A172 (cell line): ENCODE data around the gene IL25. TPM values are rescaled to one million over a fixed set of nuclear protein-coding genes. Genes with fewer than 3 reads are reported as not detected.

Experiments
- DNase-seq: peaks from one replicate; pipeline ENCODE4 v3.0.0-alpha.2; 2015; ENCODE audit warnings: low spot score
- total RNA-seq: library from RNA; depleted of rRNA; stranded (reverse); fragments of >200 nt; shearing (Covaris generic); gene quantifications from 2 replicates; pipeline ENCODE4 v1.2.3, GENCODE V29; 2014

The IL25 gene
- total RNA-seq, 1 experiment from 2014 or later: not detected

DNA sequence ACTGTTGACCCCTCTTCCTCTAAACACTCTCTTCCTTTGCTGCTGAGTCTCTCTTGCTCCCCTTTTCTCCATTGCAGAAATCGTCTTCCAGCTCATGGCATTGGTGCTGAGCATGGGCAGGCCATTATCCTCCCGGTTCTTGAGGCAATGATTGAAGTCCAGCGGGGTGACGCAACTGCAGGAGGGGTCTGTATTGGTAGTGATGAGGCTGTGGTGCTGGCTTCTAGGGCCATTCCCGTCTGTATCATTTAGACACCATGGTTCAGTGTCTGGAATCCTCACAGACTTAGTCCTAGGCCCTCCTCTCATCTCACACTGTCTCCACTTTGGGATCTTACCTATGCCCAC, 19.2 kb upstream of the IL25 start:
- no peak for DNase-seq

DNA sequence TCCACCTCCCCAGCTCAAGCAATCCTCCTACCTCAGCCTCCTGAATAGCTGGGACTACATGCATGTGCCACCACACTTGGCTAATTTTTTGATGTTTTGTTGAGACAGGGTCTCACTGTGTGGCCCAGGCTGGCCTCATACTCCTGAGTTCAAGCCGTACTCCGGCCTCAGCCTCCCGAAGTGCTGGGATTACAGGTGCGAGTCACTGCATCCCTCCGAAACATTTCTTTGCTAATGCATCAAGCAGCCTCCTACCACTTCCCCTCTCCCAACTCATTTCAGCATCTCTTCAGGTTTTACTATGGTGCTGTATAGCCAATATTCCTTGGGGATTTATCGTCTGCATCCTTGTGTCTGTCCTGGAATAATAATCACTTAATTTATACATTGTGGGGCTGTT, 17.6 kb upstream of the IL25 start:
- no peak for DNase-seq

DNA sequence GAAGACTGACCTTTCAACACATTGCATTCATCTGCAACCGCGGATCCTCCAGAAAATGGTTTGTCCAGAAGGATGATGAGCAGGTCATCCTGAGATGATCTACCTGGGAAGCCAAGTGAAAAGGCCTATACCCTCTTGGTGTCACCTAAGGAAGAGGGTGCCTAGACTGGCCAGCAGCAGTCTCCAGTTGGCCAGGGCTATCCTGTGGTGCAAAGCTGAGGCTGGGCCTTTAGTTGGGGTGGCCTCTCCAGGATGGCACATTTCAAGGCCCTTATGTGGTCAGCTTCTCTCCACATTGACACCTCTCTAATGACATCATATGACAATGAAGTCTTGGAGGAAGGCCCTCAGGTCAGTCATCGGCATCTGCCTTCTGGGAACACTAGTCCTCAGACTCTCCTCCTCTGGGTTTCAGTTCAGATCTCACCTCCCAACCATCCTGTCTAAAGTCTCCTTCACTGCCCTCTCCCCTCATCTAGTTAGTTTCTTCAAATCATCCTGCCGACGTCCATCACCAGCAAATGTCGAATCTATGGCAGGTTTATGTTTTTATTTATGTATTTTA, 16.7 kb upstream of the IL25 start:
- DNase-seq: no peak

DNA sequence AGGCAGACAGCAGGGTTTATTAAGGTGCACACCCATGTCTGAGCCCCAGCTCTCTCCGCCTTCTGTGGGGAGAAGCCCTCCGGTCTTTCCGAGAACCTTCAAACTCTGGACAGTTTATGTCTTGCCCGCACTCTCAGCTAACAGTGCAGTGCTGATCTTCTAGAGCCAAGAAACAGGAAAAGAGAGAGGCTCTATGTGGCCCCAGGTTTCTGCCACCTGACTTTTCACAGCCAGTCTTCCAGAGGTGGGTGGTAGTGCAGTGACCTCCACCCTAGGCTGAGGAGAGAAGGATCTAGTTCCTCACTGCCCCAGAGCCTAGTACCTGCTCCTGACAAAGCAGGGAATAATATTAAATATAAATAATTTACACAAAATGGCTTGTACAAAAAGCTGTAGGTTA, 15.9 kb upstream of the IL25 start:
- no peak for DNase-seq

DNA sequence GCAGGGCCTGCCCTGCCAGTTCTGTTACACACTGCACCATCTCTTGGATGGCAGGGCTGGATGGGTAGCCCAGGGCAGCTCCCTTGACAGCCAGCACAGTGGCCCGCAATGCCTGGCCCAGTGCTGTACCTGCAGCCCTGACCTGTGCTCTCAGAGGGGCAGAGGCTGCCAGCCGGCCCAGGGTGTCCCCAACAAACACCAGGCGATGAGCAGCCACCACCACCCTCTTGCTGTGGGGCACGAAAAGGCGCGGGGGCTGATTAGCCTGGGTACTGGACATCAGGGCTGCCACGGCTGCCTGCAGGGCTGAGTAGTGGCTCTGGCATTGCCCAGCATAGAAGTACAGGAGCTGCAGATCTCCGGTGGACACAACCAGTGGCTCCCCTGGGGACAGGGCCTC, 15.3 kb upstream of the IL25 start:
- no peak for DNase-seq

DNA sequence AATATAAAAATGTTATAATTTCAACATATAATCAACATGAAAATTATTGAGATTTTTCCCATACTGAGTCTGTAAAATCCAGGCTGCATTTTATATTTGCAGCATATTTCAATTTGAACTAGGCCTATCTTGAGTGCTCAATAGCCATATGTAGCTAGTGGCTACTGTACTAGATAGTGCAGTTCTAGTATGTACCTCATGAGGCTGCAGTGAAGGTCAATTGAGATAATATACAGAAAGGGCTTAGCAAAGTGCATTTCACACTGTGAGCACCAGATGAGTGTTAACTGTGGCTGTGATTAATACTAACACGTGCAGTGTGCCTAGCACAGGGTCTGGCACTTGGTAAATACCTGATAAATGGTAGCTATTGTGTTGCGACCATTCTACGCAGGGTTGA, 14.6 kb upstream of the IL25 start:
- no peak for DNase-seq

DNA sequence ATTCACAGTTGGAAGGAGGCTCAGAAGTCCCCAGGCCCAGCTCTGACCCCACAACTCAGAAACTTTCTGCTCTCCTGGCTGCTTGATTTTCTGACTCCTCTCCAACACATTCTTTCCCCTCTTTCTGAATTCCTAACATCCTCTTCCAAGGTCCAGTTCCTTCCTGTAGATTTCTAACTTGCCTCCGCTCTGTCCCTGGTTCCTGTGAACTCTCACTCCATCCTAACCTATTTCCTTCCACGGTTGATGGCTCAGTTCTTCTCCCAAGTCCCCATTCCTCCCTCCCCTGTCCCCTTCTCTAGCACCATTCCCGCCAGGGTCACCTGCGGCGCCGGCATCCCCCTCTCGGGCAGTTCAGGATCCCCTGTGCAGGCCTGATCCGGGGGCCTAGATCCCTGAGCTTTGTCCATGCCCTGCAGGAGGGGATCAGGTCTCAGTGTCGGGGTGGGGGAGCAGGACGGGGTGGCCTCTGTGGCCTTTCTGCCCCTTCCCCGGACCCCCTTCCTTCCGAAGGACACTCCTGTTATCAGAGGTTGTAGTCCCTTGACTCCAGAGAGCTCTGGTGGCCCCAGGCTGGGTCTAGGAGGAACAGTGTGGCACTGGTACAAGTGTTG, 13.9 kb upstream of the IL25 start:
- DNase-seq: no peak

DNA sequence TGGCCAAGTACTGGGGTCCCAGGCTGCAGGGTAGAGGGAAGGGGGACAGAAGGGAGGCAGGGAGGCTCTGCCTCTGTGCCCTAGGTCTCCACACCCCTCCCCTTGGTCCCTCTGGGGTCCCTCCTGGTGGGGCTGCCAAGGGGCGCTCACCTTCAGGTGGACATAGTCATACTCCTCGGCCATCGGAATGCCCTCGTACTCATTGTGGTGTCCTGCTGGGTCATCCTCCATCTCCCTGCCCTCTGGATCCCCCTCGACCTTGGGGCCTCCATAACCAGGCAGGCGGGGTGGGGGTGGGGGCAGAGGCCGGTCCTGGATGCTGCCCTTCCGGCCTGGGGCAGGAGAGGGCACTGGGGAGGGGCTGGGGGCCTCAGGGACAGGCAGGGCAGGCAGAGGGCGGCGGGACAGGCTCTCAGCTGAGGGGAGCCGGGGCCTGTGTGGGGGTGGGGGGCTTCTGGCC, 13.4 kb upstream of the IL25 start:
- no peak for DNase-seq

DNA sequence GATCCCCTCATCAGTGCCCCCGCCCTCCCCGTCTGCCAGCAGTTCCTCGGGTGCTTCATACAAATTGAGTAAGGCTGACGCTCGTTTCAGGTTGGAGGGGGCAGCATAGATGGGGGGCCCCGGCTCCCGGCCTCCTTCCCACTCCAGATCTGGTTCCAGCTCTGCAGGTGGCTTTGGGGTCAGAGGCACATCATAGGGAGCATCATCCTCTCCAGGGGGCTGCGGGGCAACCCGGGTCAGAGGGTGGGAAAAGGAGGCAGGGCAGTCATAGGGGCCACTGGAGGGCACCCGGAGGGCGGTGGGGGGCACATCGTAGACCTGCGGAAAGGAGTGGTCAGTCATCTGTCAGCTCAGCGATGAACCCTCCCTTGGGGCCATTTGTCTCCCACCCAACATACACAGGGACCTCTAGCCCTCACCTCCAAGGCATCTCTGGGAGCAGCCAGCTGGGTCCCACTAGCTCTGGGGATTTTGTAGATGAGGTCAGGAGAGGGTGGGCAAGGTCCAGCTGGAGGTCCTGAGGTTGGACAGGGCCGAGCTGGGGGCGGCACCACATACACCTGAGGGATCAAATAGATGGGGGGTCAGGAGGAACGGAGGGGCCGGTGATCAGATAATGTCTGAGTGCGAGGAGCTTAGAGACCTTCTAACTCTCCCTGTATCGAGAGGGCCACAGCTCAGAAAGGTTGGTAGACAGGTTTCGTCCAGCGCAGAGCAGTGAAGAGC, 12.7 kb upstream of the IL25 start:
- DNase-seq: no peak

DNA sequence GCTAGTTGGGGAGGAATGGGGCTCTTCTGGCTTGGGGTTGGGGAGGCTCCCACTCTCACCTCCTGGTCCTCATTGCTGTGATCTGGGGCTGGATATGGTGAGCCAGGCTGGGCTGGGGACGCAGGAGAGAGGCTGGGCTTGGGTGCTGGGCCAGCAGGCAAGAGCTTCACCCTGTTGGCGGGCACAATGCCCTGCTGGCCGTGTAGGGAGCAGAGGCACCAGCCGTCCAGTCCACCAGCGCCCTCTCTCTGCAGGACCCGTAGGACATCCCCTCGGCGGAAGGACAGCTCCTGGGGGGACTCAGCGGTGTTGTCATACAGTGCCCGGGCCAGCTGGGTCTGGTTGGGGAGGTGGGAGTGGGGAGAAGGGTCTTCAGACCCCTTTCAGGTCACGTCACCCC, 12.1 kb upstream of the IL25 start:
- DNase-seq: no peak

DNA sequence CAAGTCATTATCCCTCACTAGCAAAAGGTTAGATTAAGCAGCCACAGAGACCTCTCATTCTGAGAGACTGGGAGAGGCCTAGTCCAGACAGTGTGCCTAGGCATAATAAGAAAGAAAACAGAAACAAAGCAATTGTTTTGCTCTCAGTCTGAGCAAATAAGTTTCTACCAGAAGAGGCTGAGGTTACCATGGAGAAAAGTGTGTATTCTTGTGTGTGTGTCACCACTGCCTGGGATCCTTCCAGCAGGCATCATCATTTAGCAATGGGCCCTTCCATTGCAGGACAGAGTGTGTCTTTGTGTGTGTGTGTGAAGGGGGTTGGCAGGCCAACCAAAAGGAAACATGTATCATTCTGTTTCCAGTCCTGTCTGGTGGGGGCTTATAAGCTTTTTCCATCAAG, 11.3 kb upstream of the IL25 start:
- no peak for DNase-seq

DNA sequence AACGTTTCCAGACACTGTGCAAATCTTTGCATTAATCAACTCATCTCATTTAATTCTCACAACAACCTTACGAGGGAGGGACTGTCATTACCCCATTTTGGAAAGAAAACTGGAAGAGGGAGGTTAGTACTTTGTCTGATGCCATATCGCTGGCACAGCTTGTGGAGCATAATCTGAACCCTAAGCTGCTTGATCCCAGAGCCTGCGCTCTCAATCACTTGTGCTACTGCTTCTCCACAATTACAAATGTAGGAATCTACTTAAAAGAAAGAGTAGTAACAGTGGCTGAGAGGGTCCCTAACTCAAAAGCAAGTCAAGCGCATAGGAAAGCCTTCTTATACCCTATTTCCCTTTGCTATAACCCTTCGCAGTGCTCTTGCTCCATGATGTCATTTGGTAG, 10.8 kb upstream of the IL25 start:
- DNase-seq: no peak

DNA sequence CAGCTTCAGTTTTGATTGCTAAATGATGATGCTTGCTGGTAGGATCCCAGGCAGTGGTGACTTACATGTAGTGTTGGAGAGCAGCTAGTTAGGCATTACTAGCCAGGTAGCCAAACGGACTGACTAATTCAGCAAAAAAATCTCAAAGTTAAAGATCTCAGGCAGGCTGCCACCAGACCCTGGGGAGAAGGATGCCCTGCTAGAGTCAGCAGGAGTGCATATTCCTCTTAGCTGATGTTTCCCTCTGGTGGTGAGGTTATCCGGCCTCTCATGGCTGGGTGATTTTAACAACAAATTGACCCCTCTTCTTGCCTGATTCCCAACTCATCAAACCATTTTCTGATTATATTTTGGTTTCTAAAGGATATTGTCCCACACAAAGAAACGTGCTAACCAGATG, 10.4 kb upstream of the IL25 start:
- no peak for DNase-seq

DNA sequence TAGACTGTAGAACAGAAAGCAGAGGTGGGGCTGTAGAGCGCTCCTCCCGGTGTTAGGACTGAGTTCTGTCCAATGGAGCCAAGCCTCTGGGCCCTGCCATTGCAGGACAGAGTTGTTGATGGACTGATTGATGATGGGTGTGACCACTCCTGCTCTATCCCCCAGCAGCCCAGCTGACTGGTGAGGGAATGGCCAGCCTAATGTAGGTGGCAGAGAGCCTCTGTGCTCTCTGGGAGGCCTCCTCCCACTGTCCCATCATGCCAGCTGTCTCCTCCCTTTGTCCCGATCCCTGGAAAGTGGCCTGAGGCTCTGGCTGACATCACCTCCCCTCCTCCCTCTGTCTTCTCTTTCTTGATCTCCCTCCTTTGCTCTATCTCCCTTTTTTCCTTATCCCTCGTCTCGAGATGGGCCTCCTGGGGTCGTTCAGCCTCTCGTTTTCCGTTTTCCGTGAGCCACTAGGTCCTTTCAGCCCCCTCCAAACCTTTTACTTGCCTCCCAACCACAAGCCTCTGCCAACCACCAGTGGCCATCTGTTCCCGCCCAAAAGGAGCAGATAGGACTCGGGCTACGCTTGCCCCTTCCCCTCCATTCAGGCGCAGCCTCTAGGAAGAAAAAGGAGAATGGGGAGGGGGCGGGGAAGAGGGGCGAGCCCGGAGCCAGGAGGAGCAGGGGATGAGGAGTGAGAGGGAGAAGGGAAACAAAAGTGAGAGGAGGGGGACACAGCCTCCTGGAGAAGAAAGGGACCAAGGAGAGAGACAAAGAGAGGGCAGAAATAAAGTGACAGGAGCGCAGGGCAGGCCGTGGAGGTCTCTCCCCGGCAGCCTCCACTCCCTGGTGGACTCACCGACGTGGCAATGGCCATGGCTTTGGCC, 8.2 kb upstream of the IL25 start:
- DNase-seq: no peak

DNA sequence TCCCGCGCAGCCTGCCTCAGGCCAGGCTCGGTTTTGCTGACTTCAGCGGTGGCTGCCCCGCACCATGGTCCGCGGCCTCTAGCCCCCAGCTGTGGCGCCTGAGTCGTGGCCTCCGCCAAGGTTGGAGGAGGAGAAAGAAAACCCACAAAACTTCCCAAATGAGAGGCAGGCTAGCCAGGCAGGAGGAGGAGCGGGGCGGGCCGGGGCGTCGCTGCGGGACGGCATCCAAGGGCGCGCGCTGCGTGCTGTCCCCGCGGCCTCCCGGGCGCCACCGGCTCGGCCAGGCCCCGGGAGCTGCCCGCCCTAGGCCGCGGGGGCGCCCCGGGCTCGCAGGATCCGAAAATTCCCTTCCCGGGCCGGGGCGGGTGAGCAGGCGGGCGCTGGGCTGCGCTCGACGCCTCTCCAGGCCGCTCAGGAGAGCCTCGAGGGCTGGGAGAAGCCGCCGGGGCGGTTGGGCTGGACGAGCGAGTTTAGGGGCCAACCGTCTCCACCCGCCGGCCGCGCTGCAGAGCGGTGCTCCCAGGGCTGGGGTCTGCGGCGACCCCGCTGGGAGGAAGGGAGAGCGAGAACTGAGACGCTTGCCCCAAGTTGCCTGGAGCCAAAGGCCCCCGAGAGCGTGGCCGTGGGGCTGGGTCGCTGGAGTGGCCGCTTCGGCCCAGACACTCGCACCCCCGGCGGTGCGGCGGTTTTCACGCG, 7.4 kb upstream of the IL25 start, which contains the start of gene EFS:
Gene EFS, minus strand, starts transcription at position 137 of the 696 bp plus-strand sequence. CDS start 147 bp downstream, outside the sequence.
- DNase-seq: no peak

DNA sequence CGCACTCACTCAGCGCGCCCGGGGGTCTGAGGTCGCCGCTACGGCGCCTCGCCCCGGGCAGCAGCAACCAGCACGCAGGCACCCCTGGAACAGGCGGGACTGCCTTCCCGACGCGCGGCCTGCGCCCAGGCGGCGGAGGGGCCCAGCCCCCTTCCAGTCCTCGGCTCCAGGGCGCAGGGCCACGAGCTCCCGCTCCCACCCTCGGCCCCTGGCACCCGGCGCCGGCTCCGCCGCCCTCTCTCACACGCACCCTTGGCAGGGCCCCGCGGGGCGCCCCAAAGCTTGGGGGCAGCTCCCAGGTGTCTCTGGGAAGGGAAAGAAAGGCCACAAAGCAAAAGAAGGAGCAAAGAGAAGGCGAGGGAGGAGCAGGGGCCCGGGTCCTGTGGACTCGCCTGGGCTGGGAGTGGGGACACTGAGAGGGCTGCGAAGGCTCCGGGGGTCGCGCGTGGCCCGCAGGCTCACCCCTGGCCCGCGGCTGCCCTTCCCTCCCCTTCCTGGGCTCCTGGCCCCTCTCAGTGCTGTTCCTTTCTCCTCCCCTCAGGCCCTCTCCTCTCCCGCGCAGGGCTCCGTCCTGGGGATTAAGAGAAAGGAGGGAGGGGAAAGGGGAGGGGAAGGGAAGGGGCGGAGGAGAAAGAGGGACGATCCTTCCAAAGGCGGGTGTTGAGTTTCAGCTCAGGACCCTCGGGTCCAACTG, 6.7 kb upstream of the IL25 start:
- DNase-seq: no peak

DNA sequence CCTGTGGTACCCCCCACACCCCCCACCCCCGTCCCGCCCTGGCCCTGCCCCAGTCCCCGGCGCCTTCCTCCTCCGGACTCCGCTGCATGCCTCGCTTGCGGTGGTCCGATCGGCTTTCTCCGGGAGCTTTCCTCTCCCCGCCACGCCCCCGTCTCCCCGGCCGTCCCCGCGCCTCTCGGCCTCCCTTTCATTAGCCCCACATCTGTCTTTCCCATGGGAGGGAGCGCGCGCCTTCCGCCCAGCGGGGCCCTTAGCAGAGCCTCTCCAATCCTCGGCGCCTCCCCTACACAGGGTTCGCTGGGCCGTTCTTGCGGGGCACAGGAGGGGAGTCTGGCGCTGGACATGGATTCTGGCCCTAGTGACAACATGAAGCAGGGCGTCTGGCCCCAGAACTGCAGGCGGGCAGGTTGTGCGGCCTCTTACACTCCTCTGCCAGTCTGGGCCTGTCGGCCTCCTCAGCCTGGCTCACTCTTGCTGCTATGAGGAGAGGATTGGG, 6.1 kb upstream of the IL25 start:
- no peak for DNase-seq

DNA sequence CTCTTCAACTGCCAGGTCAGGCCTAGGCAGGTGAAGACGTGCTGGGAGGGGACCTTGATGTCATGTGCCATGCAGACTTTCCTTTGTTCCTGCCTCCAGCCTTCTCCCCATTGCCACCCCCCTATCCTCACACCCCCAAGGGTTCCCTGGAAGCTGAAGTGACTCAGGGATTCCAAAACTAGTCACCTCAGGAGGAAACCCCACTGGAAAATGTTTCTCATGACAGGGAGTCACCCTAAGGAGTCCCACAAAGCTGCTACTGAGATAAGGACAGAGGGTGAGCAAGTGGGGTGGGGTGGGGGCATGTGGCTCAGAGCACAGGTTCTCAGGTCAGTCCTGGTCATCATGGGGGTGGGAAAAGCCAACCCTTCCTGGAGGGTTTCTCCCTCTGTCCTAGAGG, 2.4 kb upstream of the IL25 start:
- no peak for DNase-seq

DNA sequence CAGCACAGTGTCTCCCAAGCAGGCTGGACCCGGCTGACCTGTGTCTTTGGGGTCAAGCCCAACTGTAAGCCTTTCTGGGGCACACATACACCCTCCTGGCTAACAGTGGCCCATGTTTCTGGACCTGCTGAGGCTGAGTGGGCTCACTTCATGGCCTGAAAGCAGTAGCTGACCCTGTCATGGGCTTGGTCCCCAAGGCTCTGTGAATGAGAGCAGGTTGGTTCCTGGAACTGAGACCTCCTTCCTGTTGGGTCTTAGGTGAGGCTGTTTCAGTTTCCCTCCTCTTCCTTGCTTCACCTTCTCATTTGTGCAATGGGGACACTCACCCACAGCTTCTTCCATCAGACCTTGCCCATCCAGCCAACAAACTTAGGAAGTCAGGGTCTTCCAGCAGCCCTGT, 744 bp upstream of the IL25 start:
- no peak for DNase-seq

DNA sequence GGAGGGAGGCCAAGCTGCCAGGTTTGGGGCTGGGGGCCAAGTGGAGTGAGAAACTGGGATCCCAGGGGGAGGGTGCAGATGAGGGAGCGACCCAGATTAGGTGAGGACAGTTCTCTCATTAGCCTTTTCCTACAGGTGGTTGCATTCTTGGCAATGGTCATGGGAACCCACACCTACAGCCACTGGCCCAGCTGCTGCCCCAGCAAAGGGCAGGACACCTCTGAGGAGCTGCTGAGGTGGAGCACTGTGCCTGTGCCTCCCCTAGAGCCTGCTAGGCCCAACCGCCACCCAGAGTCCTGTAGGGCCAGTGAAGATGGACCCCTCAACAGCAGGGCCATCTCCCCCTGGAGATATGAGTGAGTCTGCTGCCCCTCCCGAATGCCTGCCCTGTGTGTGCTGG, 432 bp downstream of the IL25 start:
- DNase-seq: no peak
